AG08395 (cell line): Measurements from ENCODE around the gene NLRP1.
"Not testable (repeated sequence)": the region's sequence is repeated elsewhere in the genome, so short reads cannot be mapped to it uniquely, and the experiment has no call there.

ENCODE experiments used
- DNase-seq: peaks from one replicate; pipeline ENCODE4 v3.0.0; 2012; ENCODE audit warnings: mixed read lengths, low spot score

Gene NLRP1

GRCh38 chr17:5587438-5588032 lies 3.2 kb upstream of the NLRP1 start:
- peak; percentile 73 for DNase-seq

DNA sequence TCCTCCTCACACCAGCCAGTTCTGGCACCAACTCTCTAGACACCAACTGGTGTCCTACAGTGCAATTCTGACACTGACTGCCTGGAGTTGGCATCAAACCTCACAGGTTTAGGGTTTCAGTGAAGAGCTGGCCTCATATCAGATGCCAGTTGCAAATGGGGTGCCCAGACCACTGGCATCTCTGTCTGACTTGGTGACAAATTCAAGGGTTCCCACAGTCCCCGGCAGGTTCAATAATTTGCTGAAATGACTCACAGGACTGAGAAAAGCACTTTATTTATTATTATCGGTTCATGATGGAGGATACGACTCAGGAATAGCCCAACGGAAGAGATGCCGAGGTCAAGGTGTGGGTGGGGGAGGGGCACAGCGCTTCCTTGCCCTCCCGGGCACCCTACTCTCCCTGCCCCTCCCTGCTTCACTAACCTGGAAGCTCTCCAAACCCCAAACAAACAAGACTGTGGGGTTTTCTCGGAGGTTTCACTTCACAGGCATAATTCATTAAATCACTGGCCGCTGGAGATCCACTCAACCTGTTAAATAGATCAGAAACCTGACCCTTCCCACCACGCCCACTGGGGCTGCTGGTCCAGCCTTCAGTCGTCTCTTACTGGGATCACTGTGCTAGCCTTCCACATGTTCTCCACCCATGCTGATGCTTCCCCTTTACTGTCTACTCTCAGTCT lies 1.7 kb upstream of the NLRP1 start:
- no peak for DNase-seq

GRCh38 chr17:5585287-5585794 lies 1.0 kb upstream of the NLRP1 start:
- no peak for DNase-seq

DNA sequence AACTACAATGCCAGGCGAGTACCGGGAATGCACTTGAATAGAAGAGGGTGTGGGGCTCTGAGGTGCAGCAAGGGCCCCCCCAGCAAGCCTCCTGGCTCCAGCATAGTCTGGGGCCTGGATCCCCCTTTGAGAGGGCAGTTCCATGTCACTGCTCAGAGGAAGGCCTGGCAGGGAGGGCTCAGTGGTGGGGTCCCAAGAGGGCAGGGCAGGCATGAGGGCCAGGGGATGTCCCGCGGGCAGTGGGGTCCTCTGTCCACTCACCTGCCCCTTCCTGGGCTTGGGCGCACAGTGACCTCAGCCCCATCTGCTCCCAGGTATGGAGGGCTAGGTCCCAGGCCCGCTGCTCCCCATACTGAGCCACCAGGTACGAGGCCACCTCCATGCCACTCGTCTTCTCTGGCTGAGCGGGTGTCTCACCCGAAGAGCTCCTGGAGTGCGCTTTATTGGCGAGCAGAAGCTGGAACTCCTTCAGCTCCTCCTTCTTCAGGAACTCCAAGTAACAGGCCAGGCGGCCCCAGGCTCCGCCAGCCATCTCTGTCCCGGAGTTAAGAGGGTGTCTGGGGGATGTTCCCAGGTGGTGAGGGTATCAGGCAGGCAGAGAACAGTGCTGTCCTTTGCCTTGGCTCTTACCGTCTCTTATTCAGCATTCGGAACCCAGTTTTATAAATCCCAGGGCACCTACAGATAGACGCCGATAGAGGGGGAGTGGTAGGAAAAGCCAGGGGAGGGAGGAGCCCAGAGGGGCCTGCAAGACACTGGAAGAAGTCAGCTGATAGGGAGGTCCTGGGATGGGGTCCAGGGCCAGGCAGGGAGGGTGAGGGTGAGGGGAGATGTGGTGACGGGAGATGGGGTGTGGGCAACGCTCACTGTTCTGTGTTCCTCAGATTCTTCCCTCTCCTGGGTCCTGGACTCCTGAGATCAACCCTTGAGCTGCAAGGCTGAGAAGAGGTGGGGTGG lies 605 bp downstream of the NLRP1 start:
- DNase-seq, result peak; percentile 46

- no peak for DNase-seq
Observed at GRCh38 chr17:5582209-5583185, 1.8 kb downstream of the NLRP1 start.

DNA sequence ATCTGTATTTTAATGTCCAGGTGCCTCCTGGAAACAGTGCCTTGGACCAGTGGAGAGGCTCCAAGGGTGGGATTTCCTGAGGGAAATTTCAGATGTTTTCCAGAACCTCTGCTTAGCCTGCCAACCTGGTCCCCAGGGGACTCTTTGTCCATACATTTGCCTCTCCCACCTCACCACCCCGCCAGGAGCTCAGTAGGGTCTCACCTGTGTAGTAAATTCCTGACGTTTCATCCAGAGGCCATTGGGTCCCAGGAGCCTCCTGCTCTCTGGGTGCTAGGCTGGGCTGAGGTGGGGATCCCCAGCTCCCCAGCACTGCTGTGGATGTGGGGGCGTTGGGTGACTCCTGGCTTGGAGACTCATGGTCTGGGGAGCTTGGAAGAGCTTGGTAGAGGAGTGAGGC lies 2.7 kb downstream of the NLRP1 start:
- DNase-seq, result no peak

GRCh38 chr17:5580969-5581368 lies 3.3 kb downstream of the NLRP1 start:
- DNase-seq, result no peak

DNA sequence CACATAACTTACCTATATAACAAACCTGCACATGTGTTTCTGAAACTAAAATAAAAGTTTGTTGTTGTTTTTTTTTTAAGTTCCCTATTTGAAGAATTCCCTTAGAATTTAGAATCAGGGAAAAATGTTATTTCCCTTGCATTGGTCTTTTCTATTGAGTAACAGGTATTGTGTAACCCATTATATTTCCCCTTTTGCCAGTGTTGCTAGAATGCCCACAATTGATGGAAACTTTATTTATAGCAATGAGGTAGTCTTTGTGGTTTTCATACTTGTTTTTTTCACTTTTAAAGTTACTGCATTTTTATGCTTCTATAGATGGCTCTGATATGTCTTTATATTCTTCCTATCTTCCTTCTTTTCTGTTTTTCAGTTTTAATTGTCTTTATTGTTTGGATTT lies 3.9 kb downstream of the NLRP1 start:
- DNase-seq, result peak; percentile 47

DNA sequence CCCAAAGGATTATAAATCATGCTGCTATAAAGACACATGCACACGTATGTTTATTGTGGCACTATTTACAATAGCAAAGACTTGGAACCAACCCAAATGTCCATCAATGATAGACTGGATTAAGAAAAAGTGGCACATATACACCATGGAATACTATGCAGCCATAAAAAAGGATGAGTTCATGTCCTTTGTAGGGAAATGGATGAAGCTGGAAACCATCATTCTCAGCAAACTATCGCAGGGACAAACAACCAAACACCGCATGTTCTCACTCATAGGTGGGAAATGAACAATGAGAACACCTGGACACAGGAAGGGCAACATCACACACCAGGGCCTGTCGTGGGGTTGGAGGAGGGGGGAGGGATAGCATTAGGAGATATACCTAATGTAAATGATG lies 5.5 kb downstream of the NLRP1 start:
- DNase-seq, result not testable (repeated sequence)

- DNase-seq, result not testable (repeated sequence)
Observed at GRCh38 chr17:5573017-5573416, 11.3 kb downstream of the NLRP1 start.

GRCh38 chr17:5571281-5571680 lies 13.0 kb downstream of the NLRP1 start:
- no peak for DNase-seq

DNA sequence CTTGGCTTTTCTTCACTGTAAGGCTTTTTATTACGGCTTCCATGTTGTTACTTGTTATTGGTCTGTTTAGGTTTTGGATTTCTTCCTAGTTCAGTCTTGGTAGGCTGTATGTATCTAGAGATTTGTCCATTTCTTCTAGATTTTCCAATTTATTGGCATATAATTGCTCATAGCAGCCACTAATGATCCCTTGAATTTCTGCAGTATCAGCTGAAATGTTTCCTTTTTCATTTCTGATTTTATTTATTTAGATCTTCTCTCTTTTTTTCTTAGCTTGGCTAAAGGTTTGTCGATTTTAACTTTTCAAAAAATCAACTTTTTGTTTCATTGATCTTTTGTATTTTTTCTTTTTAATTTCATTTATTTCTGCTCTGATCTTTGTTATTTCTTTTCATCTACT lies 18.5 kb downstream of the NLRP1 start:
- no peak for DNase-seq

DNA sequence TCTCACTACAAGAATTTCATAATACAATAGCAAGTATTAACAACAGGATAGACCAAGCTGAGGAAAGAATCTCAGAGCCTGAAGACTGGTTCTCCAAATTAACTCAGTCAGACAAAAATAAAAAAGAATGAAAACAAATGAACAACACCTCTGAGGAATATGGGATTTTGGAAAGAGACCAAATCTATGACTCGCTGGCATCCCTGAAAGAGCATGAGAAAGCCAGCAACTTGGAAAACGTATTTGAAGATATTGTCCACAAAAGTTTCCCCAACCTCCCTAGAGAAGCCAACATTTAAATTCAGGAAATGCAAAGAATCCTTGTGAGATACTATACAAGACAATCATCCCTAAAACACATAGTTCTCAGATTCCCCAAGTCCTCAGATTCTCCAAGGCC lies 20.9 kb downstream of the NLRP1 start:
- DNase-seq, result no peak

DNA sequence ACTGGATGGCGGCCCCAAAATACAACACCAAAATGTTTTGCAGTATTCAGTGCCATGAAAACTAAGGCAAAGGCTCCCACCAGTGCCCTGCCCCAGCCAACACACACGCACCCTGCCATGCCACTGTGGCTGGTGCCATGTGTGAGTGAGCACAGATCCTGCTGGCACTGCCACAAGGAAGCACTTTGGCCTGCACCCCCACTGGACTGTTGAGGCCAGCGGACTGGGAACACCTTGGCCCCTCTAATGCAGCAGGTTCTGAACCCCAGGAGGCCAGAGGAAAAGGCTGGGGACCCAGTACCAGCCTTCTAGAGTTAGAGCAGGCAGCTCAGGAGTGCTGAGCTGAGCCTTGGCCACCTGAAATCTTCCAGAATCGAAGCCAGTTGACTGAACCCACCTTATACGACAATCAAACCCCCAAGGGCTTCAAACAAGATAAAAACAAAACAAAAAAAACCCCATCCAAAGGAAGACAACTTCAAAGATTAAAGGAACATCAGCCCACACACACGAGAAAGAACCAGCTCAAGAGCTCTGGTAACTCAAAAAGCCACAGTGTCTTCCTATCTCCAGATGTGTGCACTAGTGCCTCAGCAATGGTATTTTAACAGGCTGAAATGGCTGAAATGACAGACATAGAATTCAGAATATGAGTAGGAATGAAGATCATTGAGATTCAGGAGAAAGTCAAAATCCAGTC lies 21.5 kb downstream of the NLRP1 start:
- DNase-seq, result no peak

GRCh38 chr17:5561736-5562571 lies 22.4 kb downstream of the NLRP1 start:
- no peak for DNase-seq

GRCh38 chr17:5560361-5560988 lies 23.8 kb downstream of the NLRP1 start:
- no peak for DNase-seq

DNA sequence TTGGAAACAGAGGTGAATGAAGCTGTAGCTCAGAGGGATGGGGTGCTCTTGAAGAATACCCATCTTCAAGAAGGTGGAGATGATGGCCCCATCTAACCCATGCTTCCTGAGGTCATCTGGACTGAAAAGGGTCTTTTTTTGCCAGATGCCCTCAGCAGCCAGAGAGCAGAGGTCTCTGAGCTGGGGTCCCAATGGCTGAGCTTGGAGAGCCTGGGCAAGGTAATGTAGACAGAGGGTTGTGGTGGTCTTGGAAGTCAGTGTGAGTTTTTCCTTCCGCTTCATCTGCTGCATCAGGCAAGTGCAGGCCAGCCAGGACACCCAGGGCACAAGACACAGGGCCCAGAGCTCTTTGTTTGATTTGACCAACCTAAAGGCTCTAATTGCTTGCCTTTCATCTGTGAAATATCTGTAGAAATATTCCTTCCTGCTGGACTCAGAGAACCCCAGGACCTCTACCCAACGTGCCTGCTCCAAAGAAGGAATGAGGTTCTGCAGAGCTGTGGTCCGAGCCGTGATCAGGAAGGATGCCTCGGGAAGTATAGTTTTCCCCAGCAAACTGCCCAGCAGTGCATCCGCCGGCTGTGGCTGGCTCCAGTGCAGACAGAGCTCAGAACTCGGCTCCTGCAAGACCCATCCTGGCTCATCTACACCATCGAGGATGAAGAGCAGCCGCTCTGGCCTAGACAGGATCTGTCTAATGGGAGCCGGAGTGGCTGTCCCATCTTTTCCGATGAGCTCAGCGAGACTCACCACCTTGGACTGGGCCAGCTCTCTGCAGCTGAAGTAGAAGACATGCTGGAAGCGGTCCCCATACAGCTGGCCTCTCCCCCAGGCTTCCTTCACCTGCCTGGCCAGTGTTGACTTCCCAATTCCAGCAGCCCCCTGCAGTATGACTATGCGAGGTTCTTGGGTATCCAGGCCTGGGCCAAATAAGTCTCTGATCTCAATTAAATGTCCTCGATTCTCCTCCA lies 25.2 kb downstream of the NLRP1 start:
- no peak for DNase-seq

DNA sequence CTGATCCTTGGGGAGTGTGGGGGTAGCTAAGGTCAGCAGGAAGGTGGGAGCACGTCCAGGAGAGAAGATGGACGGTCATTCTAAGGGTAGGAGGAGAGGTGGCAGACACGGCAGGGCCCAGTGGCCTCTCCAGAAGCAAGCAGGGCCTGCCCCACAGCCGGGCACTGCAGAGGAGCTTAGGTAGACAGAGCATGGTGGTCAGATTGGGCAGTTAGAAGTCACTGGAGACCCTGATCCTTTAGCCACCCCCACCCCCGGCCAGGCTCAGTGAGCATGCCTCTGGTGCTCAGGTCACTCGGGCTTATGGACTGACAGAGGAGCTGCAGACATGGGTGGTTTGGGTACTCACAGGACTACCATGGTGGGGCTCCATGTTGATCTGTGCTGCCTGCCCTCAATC lies 26.3 kb downstream of the NLRP1 start:
- no peak for DNase-seq
